Measurements from ENCODE around the gene PPARG. TPM values are rescaled to one million over a fixed set of nuclear protein-coding genes. Genes with fewer than 3 reads are reported as not detected.
A peak's percentile ranks its signal among the peaks of the same experiment; 100 is the strongest.

The PPARG gene
- total and polyA plus RNA-seq, 8 donors, result 0.88 to 6.2 (median 2.2) TPM

DNA sequence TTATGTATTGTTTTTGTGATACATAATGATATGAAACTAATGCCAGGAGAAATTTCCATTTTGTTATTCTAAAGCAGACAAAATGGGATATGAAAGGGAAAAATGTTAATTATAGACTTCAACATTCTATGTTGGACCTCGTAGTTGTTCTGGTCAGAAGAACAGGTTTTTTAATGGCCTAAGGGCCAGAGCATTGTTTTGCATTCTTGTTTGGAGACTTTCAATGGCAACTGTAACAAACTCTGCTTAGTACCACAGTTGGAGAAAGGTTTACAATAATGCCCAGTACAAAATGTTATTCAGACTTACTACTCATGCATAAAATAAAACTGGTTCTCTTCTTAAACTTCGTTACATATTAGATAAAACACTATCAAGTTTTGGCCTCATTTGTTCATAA, 12.2 kb downstream of the PPARG start:
- 63 to 79% methylated on average over 2 of the region's 2 CpGs for WGBS, 2 donors
- Histone ChIP-seq H3K4me1 (no peaks in the 10 kb centered on the region), H3K36me3 (no peaks in the 10 kb centered on the region), H3K4me3 (no peak overlapping the region), H3K27me3 (no peaks in the 10 kb centered on the region), H3K27ac (no peak overlapping the region), H3K9me3 (no peaks in the 10 kb centered on the region)
- intact Hi-C loops (cut with DNase I), result no loop called here
- DNase-seq (no peak), ATAC-seq (no peak), FAIRE-seq (no peak)
- TF ChIP-seq, protein P1, sequence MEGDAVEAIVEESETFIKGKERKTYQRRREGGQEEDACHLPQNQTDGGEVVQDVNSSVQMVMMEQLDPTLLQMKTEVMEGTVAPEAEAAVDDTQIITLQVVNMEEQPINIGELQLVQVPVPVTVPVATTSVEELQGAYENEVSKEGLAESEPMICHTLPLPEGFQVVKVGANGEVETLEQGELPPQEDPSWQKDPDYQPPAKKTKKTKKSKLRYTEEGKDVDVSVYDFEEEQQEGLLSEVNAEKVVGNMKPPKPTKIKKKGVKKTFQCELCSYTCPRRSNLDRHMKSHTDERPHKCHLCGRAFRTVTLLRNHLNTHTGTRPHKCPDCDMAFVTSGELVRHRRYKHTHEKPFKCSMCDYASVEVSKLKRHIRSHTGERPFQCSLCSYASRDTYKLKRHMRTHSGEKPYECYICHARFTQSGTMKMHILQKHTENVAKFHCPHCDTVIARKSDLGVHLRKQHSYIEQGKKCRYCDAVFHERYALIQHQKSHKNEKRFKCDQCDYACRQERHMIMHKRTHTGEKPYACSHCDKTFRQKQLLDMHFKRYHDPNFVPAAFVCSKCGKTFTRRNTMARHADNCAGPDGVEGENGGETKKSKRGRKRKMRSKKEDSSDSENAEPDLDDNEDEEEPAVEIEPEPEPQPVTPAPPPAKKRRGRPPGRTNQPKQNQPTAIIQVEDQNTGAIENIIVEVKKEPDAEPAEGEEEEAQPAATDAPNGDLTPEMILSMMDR (IDR thresholded peaks at IDR 0.05), result no peak

DNA sequence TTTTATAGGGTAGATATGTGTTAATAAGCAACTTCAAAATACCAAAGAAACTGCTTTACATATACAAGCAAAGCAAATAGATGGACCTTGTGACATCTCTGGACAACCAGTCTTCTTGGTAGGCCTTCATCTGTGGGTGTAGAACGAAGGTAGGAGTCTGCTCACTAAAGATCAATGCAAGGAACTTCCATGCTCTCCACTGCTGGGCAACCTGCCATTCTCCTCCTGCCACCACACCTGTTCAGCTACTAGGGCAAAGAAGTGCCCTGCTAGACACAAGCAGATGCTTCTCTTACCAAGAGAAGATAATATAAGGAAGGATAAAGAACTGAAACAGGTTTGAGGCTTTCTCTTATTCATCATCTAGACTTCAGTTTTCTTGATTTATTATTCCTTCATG, 12.6 kb downstream of the PPARG start:
- Histone ChIP-seq H3K4me1 (no peaks in the 10 kb centered on the region), H3K4me3 (no peak overlapping the region), H3K9me3 (no peaks in the 10 kb centered on the region), H3K36me3 (no peaks in the 10 kb centered on the region), H3K27ac (no peak overlapping the region), H3K27me3 (no peaks in the 10 kb centered on the region)
- ATAC-seq, result no peak
- intact Hi-C loops (cut with DNase I), result no loop called here
- no peak for FAIRE-seq
- TF ChIP-seq, protein P1 (IDR thresholded peaks at IDR 0.05), result no peak
- WGBS, 2 donors, result 45 to 47% methylated on average over 1 of the region's 1 CpG
- DNase-seq, result no peak

DNA sequence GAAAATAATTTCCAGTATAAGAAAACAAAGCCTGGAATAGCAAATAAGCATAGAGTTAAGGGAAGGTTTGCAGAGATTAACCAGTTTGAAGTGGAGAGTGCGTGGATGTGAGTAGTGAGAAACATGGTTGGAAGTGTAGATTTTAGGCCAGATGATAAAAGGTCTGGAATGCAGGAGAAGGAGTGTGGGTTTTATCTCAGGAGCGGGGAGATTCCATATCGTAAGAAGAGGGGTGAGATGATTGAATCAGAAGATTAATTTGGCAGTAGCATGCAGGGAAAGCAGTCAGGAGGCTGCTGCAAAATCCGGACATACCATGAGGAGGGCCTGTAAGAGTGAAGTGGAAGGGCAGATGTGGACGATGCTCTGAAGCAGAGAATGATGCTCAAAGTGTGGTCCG, 13.7 kb downstream of the PPARG start:
- no peaks in the 10 kb centered on the region for H3K36me3 ChIP-seq
- intact Hi-C loops (cut with DNase I), result no loop called here
- no peak overlapping the region for H3K4me3 ChIP-seq
- TF ChIP-seq, protein P1 (IDR thresholded peaks at IDR 0.05), result no peak
- H3K27me3 ChIP-seq, result no peaks in the 10 kb centered on the region
- DNase-seq (no peak), ATAC-seq (no peak), FAIRE-seq (no peak)
- no peaks in the 10 kb centered on the region for H3K4me1 ChIP-seq
- 63 to 70% methylated on average over 6 of the region's 6 CpGs for WGBS, 2 donors
- H3K27ac ChIP-seq, result no peak overlapping the region
- no peaks in the 10 kb centered on the region for H3K9me3 ChIP-seq

DNA sequence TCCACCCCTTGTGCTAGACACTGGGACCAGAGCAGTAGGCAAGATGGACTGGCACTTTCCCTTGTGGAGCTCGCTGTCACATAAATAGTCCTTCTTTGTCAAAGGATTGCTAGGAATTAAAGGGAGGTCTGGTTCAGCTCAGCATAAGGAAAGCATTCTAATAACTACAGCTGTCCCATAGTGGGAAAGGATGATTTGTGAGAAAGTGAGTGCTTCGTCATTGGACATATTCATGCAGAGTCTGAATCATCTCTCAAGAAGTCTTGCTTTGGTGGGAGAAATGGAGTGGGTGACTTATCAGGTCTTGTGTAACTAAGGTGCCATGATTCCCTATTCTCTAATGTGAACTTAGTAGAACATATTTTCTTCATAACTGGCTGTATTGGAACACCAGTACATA, 14.7 kb downstream of the PPARG start:
- TF ChIP-seq, protein P1 (IDR thresholded peaks at IDR 0.05), result no peak
- no peak for DNase-seq
- Histone ChIP-seq H3K27me3 (no peaks in the 10 kb centered on the region), H3K4me1 (no peaks in the 10 kb centered on the region), H3K9me3 (no peaks in the 10 kb centered on the region), H3K36me3 (no peaks in the 10 kb centered on the region), H3K27ac (no peak overlapping the region), H3K4me3 (no peak overlapping the region)
- intact Hi-C loops (cut with DNase I), result no loop called here
- 80 to 87% methylated on average over 2 of the region's 2 CpGs for WGBS, 2 donors
- ATAC-seq, result peak in 1 of 4 donors; percentile 16
- FAIRE-seq, result no peak

DNA sequence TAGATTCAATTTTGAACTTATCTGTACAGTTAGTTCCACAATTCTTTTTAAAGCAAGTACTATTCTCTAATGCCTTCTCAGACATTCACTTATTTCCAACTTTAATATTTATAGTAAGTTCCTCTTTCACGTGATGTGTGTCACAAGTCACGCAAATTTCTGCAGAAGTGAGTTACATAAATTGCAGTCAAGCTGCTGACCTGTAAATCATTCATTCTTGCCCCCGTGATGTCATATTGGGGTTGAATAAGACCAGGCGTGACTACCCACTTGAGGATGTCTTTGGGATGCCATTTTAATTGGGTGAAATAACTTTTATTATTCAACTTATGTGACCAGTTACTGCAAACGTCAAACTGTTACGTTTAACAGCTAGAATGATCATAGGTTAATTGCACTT, 15.1 kb downstream of the PPARG start:
- DNase-seq (no peak), ATAC-seq (peak in 2 of 4 donors; percentile 18 to 38), FAIRE-seq (no peak)
- H3K9me3 ChIP-seq, result no peaks in the 10 kb centered on the region
- no peaks in the 10 kb centered on the region for H3K36me3 ChIP-seq
- H3K27ac ChIP-seq, result no peak overlapping the region
- intact Hi-C loops (cut with DNase I), result no loop called here
- WGBS, 2 donors, result 67 to 79% methylated on average over 6 of the region's 6 CpGs
- TF ChIP-seq, protein P1 (IDR thresholded peaks at IDR 0.05), result no peak
- H3K4me3 ChIP-seq, result no peak overlapping the region
- H3K27me3 ChIP-seq, result no peaks in the 10 kb centered on the region
- H3K4me1 ChIP-seq, result no peaks in the 10 kb centered on the region

Measured in pancreas (tissue), 10 donors.